ENCODE measurements around the gene CHD1L.
"Not testable (repeated sequence)": the region's sequence is repeated elsewhere in the genome, so short reads cannot be mapped to it uniquely, and the experiment has no call there.

CHD1L gene

GRCh38 chr1:147272042-147272441 lies 29.6 kb downstream of the CHD1L start:
- DNase-seq, result no peak

- DNase-seq, result no peak
Observed at GRCh38 chr1:147273409-147274336, 31.2 kb downstream of the CHD1L start.

DNA sequence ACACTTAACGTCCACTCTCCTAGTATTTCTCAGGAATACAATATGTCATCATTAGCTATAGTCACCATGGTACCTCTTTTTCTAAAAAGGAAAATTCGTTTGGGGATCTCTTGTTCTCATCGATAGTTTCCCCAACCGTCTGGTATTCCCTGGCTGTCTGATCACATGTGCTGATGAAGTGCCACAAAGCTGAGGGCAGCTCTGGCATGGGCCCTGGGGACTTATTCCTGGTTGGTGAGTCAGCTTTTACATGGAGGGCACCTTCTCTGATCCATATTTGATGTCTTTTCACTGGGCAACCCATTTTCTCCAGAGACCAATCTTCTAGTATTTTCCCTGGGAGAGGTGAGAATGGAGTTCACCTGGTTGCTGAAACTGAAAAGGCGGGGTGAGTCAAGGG lies 39.5 kb downstream of the CHD1L start:
- no peak for DNase-seq

DNA sequence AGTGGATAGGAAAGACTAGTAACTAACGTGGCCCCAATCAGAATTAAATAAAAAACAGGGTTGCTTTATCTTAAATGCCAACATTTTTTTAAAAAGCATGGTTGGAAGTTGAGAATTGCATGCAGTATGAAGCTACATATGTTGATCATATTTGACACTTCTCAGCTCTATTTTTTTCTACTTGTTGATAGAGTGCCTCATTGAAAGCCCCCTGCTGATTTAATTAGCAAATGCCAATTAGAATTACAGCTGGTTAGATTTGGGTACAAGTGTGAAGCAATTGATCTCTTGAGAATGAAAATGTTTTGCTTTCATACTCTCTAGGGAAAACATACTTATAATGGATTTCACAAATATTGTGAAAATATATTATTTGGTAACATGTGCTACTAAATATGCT lies 40.5 kb downstream of the CHD1L start:
- no peak for DNase-seq

- DNase-seq, result no peak
Observed at GRCh38 chr1:147287133-147287865, 44.8 kb downstream of the CHD1L start.

DNA sequence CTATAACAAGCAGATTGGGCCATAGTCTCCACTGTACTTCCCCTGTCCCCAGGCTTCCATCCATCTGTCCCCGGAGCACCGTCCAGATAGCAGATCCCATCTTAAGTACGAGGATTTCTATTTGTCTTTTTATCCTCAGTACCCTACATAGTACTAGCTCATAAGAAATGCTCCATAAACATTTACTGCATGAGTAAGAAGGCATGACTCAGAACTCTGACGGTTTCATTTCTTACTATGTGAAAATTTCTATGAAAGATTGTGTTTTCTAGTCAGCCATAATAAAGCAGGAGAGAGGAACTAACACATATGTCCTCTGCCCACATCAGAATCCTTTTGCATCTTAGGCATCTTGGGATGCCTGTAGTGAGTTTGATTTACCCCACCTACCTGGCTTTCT lies 49.5 kb downstream of the CHD1L start:
- DNase-seq, result no peak

GRCh38 chr1:147292631-147293251 lies 50.3 kb downstream of the CHD1L start:
- no peak for DNase-seq

DNA sequence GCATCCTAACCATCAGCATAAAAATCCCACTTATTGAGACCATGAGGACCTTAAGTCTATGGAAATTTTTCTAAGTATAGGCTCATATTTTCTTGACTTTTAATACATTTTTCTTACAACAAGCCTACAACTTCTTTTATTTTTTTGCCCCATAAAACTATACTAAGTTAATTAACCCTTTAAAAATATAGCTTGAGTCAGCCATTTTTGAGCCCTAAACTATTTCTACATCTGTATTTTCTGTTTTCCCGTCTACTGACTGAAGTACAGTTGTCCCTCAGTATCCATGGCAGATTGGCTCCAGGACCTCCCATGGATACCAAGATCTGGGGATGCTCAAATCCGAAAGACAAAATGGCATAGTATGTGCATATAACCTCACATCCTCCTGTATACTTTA lies 55.0 kb downstream of the CHD1L start:
- no peak for DNase-seq

DNA sequence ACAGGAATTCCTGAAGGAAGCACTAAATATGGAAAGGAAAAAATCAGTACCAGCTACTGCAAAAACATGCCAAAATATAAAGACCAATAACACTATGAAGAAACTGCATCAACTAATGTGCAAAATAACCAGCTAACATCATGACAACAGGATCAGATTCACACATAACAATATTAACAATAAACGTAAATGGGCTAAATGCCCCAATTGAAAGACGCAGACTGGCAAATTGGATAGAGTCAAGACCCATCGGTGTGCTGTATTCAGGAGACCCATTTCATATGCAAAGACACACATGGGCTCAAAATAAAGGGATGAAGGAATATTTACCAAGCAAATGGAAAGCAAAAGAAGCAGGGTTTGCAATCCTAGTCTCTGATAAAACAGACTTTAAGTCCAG lies 63.3 kb downstream of the CHD1L start:
- not testable (repeated sequence) for DNase-seq

- DNase-seq, result no peak
Observed at GRCh38 chr1:147316968-147317367, 74.5 kb downstream of the CHD1L start.

DNA sequence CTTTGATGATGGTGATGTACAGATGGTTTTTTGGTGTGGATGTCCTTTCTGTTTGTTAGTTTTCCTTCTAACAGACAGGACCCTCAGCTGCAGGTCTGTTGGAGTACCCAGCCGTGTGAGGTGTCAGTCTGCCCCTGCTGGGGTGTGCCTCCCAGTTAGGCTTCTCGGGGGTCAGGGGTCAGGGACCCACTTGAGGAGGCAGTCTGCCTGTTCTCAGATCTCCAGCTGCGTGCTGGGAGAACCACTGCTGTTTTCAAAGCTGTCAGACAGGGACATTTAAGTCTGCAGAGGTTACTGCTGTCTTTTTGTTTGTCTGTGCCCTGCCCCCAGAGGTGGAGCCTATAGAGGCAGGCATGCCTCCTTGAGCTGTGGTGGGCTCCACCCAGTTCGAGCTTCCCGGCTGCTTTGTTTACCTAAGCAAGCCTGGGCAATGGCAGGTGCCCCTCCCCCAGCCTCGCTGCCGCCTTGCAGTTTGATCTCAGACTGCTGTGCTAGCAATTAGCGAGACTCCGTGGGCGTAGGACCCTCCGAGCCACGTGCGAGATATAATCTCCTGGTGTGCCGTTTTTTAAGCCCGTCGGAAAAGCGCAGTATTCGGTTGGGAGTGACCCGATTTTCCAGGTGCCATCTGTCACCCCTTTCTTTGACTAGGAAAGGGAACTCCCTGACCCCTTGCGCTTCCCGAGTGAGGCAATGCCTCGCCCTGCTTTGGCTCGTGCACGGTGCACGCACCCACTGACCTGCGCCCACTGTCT lies 84.6 kb downstream of the CHD1L start:
- not testable (repeated sequence) for DNase-seq

- DNase-seq, result no peak
Observed at GRCh38 chr1:147334292-147334691, 91.8 kb downstream of the CHD1L start.

DNA sequence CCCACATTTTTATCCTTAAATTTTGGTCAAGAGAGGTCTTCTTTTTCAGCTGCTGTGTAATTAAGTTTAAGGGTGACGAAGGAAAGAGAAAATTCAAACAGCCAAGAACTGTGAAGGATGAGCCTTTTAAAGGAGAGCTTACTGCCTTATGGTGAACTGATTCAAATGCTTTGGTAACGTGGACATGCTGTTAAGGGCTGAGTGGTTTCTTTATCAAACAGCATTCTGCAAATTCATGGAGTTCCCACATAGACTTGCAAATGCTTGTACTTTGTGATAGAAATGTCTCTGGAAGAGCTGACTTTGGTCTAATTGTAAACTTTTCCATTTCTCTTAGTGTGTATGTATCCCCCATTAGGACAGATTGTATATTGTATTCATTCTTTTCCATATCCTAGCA lies 93.8 kb downstream of the CHD1L start:
- no peak for DNase-seq

DNA sequence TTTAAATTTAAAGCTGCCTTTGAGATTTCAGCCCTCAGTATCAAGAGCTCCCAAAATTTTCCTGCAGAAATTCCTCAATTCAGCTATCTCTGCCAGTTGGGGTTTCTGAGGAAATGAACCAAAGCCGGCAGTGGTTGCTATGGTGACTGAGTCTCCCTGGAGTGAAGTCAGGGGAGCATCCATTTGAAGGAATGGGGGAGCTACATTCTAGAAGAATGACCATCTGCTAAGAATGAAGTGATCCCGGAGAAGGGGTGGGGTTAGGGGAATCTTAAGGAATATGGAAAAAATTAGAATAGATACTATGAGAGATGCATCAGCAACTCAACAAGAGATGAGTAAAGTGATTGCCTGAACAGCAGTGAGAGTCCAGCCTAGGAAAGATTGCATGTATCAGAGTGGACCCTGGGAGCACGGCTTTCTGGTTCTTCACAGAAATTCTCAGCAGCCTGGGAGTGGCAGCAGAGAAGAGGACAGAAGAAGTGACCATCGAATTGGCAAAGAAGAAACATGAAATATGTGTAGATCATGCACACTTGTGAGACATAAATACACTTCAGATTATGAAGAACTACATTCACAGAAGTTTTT lies 94.7 kb downstream of the CHD1L start:
- DNase-seq, result no peak

DNA sequence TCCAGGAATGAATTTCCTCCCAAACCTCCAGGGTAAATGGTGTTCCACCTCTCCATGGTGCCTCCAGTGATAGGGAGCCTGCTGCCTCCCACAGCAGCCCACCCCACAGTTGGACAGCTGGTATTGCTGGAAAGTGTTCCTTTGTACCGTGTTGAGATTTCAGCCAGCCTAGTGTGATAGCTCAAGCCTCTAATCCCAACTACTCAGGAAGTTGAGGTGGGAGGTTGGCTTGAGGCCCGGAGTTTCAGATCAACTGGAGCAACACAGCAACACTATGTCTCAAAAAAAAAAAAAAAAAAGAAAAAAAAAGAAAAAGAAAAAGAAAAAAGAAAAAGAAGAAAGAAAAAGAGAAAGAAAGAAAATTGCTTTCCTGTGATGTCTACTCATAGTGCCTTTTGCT lies 96.1 kb downstream of the CHD1L start:
- DNase-seq, result no peak

- no peak for DNase-seq
Observed at GRCh38 chr1:147341246-147341645, 98.8 kb downstream of the CHD1L start.

All from activated CD4-positive, alpha-beta T cell treated with anti-CD3 and anti-CD28 coated beads for 1 hour (primary cell).